Natural killer cell treated with Interleukin-12 subunit alpha and Interleukin-12 subunit beta and Interleukin-15 and Interleukin-18, amount 100 ng/mL, for 72 hours (primary cell): ENCODE data around the gene MLIP. TPM values are rescaled to one million over a fixed set of nuclear protein-coding genes. Genes with fewer than 3 reads are reported as not detected.

Source experiments
- ATAC-seq, 2 donors: fragments of 150-1000 bp; cut with Tn5 transposase in 1 of 2; sonication (Bioruptor Pico), chemical (Tn5 transposase) in 1 of 2; 2 replicates each; pipeline ENCODE4 v1.10.0; 2021
- DNase-seq: peaks from one replicate; pipeline ENCODE4 v3.0.0; 2022; ENCODE audit warnings: low spot score
- H3K27ac Mint-ChIP-seq, 2 donors: 1 replicate in 1 of 2; 2 replicates in 1 of 2; pipeline ENCODE4 v1.8.0; 2022; ENCODE audit warnings: mixed read lengths in 2 of 2, mild to moderate bottlenecking in 1 of 2, moderate library complexity in 1 of 2
- H3K27me3 Mint-ChIP-seq, 2 donors: 1 replicate in 1 of 2; 2 replicates in 1 of 2; pipeline ENCODE4 v1.8.0; 2022; ENCODE audit warnings: mixed read lengths in 2 of 2
- H3K36me3 Mint-ChIP-seq: one replicate; pipeline ENCODE4 v1.8.0; 2022; ENCODE audit warnings: mixed read lengths
- H3K4me1 Mint-ChIP-seq, 2 donors: 1 replicate in 1 of 2; 2 replicates in 1 of 2; pipeline ENCODE4 v1.8.0; 2022; ENCODE audit warnings: low read depth in 2 of 2, mixed read lengths in 2 of 2, mild to moderate bottlenecking in 1 of 2
- H3K4me3 Mint-ChIP-seq: one replicate; pipeline ENCODE4 v1.8.0; 2022; ENCODE audit warnings: mixed read lengths
- H3K9me3 Mint-ChIP-seq: 2 replicates; pipeline ENCODE4 v1.8.0; 2022; ENCODE audit warnings: mixed read lengths
- total RNA-seq, 2 donors: library from RNA; stranded (reverse); gene quantifications; one replicate each; pipeline ENCODE4 v1.2.3, GENCODE V29; 2022

Gene MLIP
- total RNA-seq, 2 donors from 2014 or later, result not detected

- Mint-ChIP-seq H3K36me3 (peaks cover 7% of the 10 kb centered on the region), H3K4me1 (no peaks in the 10 kb centered on the region), H3K27ac (no peak overlapping the region), H3K9me3 (peaks cover 11% of the 10 kb centered on the region), H3K27me3 (no peaks in the 10 kb centered on the region), H3K4me3 (no peak overlapping the region)
- ATAC-seq, result no peak
- no peak for DNase-seq
These were observed 162.1 kb downstream of the MLIP start for GRCh38 chr6:54273214-54273820.

GRCh38 chr6:54274383-54274782 is 163.1 kb downstream of the MLIP start:
- no peak overlapping the region for H3K27ac Mint-ChIP-seq
- no peak overlapping the region for H3K4me3 Mint-ChIP-seq
- DNase-seq, result no peak
- H3K9me3 Mint-ChIP-seq, result peaks cover 11% of the 10 kb centered on the region
- H3K4me1 Mint-ChIP-seq, result no peaks in the 10 kb centered on the region
- no peaks in the 10 kb centered on the region for H3K27me3 Mint-ChIP-seq
- H3K36me3 Mint-ChIP-seq, result peaks cover 7% of the 10 kb centered on the region
- ATAC-seq, result no peak

GRCh38 chr6:54282186-54282585 is 170.9 kb downstream of the MLIP start:
- H3K27ac Mint-ChIP-seq, result no peak overlapping the region
- no peaks in the 10 kb centered on the region for H3K27me3 Mint-ChIP-seq
- H3K4me3 Mint-ChIP-seq, result no peak overlapping the region
- peaks cover 3% of the 10 kb centered on the region for H3K36me3 Mint-ChIP-seq
- DNase-seq, result no peak
- H3K9me3 Mint-ChIP-seq, result peaks cover 11% of the 10 kb centered on the region
- H3K4me1 Mint-ChIP-seq, result no peaks in the 10 kb centered on the region
- no peak for ATAC-seq

DNA sequence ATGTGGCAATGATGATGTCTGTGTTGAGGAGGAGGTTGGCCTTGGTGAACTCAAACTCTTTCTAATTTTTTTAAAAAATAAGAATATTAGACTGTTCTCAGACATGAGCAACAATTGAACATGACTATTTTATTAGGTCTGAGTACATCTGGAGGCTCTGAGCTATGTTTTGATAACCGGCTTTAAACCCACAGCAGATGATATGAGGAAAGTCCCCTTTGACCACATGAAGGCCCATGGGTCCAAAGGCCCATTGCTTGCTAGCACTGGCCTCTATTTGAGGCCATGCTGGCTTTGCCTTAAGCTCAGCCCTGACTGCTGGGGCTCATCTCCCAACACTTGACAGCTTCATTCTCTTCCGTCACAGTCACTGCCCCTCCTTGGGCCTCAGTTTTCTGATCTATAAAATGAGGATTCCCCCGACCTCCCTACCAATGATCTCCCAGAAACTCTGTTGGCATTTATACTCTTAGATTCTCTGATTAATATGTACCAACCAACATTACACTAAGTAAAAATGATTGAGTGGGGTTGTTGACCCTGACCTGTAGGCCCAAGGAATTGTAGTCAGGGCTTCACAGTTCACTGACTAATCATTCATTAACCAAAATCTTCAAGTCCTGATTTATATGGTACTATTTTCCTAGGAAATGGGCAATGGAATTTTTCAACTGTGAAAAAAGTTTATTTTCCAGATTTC is 173.1 kb downstream of the MLIP start:
- no peak for ATAC-seq
- H3K4me3 Mint-ChIP-seq, result no peak overlapping the region
- H3K4me1 Mint-ChIP-seq, result no peaks in the 10 kb centered on the region
- peaks cover 16% of the 10 kb centered on the region for H3K9me3 Mint-ChIP-seq
- no peak overlapping the region for H3K27ac Mint-ChIP-seq
- no peak for DNase-seq
- H3K27me3 Mint-ChIP-seq, result no peaks in the 10 kb centered on the region
- no peaks in the 10 kb centered on the region for H3K36me3 Mint-ChIP-seq

GRCh38 chr6:54285595-54285994 is 174.4 kb downstream of the MLIP start:
- H3K4me1 Mint-ChIP-seq, result no peaks in the 10 kb centered on the region
- no peaks in the 10 kb centered on the region for H3K36me3 Mint-ChIP-seq
- no peak overlapping the region for H3K27ac Mint-ChIP-seq
- DNase-seq (no peak), ATAC-seq (no peak)
- H3K4me3 Mint-ChIP-seq, result no peak overlapping the region
- peaks cover 17% of the 10 kb centered on the region for H3K9me3 Mint-ChIP-seq
- no peaks in the 10 kb centered on the region for H3K27me3 Mint-ChIP-seq

- H3K4me1 Mint-ChIP-seq, result no peaks in the 10 kb centered on the region
- no peaks in the 10 kb centered on the region for H3K27me3 Mint-ChIP-seq
- H3K4me3 Mint-ChIP-seq, result no peak overlapping the region
- no peaks in the 10 kb centered on the region for H3K36me3 Mint-ChIP-seq
- no peak overlapping the region for H3K27ac Mint-ChIP-seq
- no peak for DNase-seq
- H3K9me3 Mint-ChIP-seq, result peaks cover 17% of the 10 kb centered on the region
- no peak for ATAC-seq
These were observed 174.9 kb downstream of the MLIP start for GRCh38 chr6:54286141-54286540.

DNA sequence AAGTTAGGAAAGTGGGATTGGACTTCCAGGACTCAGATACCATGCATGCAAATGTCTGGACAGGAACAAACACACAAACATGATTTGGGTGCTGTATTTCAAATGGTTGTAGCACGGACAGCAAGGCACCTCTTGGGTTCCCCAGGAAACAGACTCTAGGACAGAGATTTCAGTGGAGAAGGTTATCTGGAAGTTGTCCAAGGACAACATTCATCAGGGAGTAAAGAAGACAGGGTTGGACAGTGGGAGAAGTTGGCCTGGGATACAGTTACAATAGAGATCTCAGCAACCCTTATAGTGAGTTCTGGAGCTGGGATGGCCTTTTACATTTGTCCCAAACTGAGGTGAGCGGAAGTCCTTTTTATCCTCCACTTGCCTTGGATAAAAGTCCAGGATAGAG is 177.2 kb downstream of the MLIP start:
- no peak for ATAC-seq
- H3K4me3 Mint-ChIP-seq, result no peak overlapping the region
- no peaks in the 10 kb centered on the region for H3K27me3 Mint-ChIP-seq
- no peak for DNase-seq
- no peaks in the 10 kb centered on the region for H3K36me3 Mint-ChIP-seq
- H3K4me1 Mint-ChIP-seq, result peaks cover 0 to 3% of the 10 kb centered on the region in 2 donors
- no peak overlapping the region for H3K27ac Mint-ChIP-seq
- peaks cover 17% of the 10 kb centered on the region for H3K9me3 Mint-ChIP-seq

- no peak for DNase-seq
- Mint-ChIP-seq H3K36me3 (no peaks in the 10 kb centered on the region), H3K9me3 (peaks cover 18% of the 10 kb centered on the region), H3K27ac (no peak overlapping the region), H3K27me3 (no peaks in the 10 kb centered on the region), H3K4me1 (peaks cover 0 to 3% of the 10 kb centered on the region in 2 donors), H3K4me3 (no peak overlapping the region)
- ATAC-seq, result no peak
These were observed 178.2 kb downstream of the MLIP start for GRCh38 chr6:54289426-54289825.

- peaks cover 0 to 3% of the 10 kb centered on the region in 2 donors for H3K4me1 Mint-ChIP-seq
- DNase-seq (no peak), ATAC-seq (no peak)
- H3K4me3 Mint-ChIP-seq, result no peak overlapping the region
- no peak overlapping the region for H3K27ac Mint-ChIP-seq
- no peaks in the 10 kb centered on the region for H3K27me3 Mint-ChIP-seq
- no peaks in the 10 kb centered on the region for H3K36me3 Mint-ChIP-seq
- peaks cover 20% of the 10 kb centered on the region for H3K9me3 Mint-ChIP-seq
These were observed 179.9 kb downstream of the MLIP start for GRCh38 chr6:54291146-54291545.

DNA sequence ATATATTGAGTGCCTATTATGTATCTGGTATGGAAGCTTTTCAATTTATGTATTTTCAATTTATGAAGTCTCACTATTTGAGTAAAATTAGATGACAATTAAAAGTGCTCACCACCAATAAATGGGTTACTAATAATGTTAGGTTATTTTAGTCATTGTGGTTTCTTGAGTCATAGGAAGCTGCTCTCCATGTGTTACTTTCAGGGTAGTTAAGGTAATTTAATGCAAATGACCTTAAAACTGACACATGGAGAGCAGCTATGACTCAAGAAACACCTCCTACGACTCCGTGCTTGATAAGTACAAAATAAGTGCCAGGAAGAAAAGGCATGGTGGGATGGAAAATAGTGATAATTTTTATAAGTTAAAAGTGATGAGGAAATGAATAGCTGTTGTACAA is 180.5 kb downstream of the MLIP start:
- Mint-ChIP-seq H3K4me1 (peaks cover 0 to 3% of the 10 kb centered on the region in 2 donors), H3K36me3 (no peaks in the 10 kb centered on the region), H3K27me3 (no peaks in the 10 kb centered on the region), H3K27ac (no peak overlapping the region), H3K4me3 (no peak overlapping the region), H3K9me3 (peaks cover 21% of the 10 kb centered on the region)
- DNase-seq (no peak), ATAC-seq (no peak)

- H3K9me3 Mint-ChIP-seq, result peaks cover 11% of the 10 kb centered on the region
- ATAC-seq (no peak), DNase-seq (no peak)
- H3K36me3 Mint-ChIP-seq, result no peaks in the 10 kb centered on the region
- H3K4me1 Mint-ChIP-seq, result peaks cover 0 to 3% of the 10 kb centered on the region in 2 donors
- H3K27me3 Mint-ChIP-seq, result no peaks in the 10 kb centered on the region
- no peak overlapping the region for H3K4me3 Mint-ChIP-seq
- no peak overlapping the region for H3K27ac Mint-ChIP-seq
These were observed 183.8 kb downstream of the MLIP start for GRCh38 chr6:54294965-54295532.

- H3K9me3 Mint-ChIP-seq, result peaks cover 3% of the 10 kb centered on the region
- DNase-seq (no peak), ATAC-seq (no peak)
- no peak overlapping the region for H3K4me3 Mint-ChIP-seq
- H3K27ac Mint-ChIP-seq, result no peak overlapping the region
- H3K36me3 Mint-ChIP-seq, result no peaks in the 10 kb centered on the region
- no peaks in the 10 kb centered on the region for H3K4me1 Mint-ChIP-seq
- H3K27me3 Mint-ChIP-seq, result no peaks in the 10 kb centered on the region
These were observed 188.5 kb downstream of the MLIP start for GRCh38 chr6:54299542-54300269.

- DNase-seq (no peak), ATAC-seq (no peak)
- no peaks in the 10 kb centered on the region for H3K4me1 Mint-ChIP-seq
- no peaks in the 10 kb centered on the region for H3K27me3 Mint-ChIP-seq
- H3K9me3 Mint-ChIP-seq, result no peaks in the 10 kb centered on the region
- H3K4me3 Mint-ChIP-seq, result no peak overlapping the region
- no peak overlapping the region for H3K27ac Mint-ChIP-seq
- no peaks in the 10 kb centered on the region for H3K36me3 Mint-ChIP-seq
These were observed 190.5 kb downstream of the MLIP start for GRCh38 chr6:54301770-54302169.

- H3K36me3 Mint-ChIP-seq, result peaks cover 4% of the 10 kb centered on the region
- H3K9me3 Mint-ChIP-seq, result peaks cover 11% of the 10 kb centered on the region
- DNase-seq (no peak), ATAC-seq (no peak)
- H3K4me1 Mint-ChIP-seq, result no peaks in the 10 kb centered on the region
- no peak overlapping the region for H3K4me3 Mint-ChIP-seq
- H3K27ac Mint-ChIP-seq, result no peak overlapping the region
- no peaks in the 10 kb centered on the region for H3K27me3 Mint-ChIP-seq
These were observed 196.2 kb downstream of the MLIP start for GRCh38 chr6:54307439-54307910.
